Eye (tissue), 1 donor: ENCODE data around the gene HDGF.

Source experiments
- DNase-seq: peaks from one replicate; pipeline ENCODE4 v3.0.0-alpha.2; 2015

Gene HDGF

DNA sequence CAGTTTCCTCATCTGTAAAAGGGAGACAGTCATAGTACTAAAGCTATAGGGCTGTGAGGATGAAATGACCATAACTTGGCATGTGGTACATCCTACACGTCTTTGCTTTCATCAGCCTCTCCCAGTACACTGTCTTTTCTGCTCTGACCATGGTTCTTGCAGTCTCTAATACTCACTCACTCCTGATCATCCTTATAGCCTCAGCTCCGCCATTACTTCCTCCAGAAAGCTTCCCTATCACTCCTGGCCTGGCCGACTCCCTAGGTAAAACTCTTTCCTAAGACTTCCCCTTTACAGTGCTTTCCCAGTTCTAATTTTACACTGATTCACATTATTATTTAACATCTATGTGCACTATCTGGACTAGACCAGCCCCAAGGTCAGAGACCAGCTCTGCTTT lies 5.6 kb downstream of the HDGF start:
- no peak for DNase-seq

DNA sequence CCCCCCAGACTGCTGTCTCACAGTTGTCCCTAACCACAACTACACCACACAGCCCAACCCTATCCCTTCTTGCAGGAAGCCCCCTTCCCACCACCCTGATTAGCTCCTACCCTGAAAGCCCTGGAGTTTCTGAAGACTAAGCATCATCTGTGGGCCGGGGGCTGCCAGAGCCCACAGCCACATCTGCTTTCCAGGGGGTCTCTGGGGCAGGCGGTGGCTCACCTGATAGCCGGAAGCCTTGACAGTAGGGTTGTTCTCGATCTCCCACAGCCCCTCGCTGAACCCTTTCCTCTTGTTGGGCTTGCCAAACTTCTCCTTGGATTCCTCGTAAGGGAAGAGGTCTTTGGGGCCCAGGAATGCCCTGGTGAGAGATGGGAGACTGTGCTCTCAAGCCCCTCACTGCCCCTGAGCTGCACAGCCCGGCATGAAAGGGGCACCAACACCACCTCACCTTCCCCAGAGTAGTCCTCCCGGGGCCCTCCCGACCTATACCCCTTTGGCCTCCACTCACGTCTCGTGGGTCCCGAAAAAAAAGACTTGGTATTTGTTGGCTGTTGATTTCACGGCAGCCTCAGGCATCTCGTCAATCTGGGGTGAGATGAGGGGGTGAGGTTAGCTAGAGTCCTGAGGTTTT lies 6.6 kb downstream of the HDGF start:
- DNase-seq, result no peak

DNA sequence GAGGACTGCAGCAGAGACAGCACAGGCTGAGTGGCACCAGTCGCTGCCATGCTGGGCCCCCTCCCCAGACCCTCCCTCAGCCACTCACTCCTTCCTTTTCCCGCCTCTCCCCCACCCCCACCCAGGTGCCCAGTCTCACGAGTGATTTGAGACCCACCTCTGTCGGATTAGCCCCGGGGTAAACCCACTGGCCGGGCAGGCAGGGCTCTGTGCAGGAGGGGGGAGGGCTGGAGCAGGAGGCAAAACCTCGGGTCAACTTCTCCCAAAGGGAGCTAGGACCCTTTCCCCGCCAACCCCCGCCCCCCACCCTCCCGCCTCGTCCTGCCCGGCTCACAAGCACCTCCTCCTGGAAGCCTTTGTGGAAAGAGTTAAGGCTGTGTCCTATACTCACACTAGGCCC lies 7.1 kb downstream of the HDGF start:
- DNase-seq, result no peak

DNA sequence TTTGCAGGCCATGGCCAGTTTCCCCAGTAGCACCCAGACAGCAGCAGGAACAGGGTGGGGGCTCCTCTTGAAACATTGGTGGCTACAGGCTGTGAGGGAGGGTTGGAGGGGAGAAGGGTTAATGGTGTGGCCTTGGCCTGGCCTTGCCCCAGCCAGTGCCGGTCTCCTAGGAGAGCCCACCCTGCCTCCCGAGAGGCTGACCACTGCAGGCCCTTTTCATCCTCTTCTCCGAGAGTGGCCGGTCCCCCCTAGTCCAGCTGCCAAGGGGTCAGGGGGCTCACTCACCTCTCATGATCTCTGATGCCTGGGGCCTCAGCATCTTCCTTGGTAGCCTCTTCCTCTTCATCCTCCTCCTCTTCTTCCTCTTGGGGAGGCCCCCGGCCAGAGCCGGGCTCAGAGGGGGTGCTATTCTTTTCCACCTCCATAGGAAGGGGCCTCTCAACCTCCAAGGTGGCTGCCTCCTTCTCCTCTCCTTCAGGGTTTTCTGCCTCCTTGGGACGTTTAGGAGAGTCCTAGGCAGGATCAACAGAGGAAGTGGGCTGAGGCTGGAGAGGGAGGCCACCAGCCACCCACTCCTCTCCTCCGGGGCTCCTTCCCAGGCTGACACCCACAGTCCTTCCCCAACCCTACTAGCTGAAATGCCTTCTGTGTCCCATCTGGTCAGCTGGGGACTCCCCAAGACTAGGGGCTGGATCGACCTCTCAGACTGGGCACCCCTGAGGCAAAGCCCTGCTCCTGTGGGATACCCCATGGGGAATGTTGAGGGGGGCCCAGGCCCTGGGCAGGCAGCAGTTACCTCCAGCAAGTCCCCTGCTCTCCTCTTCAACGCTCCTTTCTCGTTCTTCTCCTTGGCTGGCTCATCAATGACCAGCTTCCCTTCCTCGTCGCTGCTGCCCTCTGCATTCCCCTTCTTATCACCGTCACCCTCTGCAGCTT lies 7.8 kb downstream of the HDGF start:
- no peak for DNase-seq

DNA sequence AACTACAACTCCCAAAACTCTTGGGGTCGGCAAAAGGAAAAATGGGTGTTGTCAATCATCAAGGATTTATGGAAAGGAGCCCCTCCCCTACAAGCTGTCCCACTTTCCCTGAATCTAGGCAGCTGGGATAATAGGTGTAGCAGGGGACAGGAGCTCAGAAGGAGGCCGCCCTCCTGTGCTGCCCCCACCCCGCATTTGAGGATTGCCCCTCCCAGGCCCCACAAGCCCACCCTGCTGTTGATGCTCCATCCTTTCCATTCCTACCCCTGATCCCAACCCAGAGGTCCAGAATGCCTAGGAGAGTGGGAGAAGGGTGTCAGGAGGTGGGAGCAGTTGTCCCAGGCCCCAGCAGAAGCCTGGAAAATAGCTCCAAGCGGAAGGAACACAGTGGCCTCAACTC lies 8.7 kb downstream of the HDGF start:
- no peak for DNase-seq

DNA sequence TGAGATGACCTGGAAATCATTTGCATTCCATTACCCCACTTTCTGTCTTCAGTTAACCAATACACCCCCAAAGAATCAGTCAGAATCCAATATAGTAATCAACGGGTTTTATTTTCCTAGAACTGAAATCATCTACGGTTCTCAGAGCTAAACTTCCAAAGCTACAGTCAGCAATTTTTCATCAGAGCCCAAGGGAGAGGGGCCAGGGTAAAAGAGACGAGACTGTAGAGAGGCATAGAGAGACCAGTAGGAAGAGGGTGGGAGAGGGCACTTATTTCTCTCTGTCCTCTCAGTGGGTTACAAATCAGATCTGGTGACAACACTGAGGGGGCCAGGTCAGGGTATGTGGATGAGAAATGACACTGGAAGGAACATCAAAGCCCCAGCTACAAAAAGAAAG lies 9.5 kb downstream of the HDGF start:
- peak; percentile 15 for DNase-seq

DNA sequence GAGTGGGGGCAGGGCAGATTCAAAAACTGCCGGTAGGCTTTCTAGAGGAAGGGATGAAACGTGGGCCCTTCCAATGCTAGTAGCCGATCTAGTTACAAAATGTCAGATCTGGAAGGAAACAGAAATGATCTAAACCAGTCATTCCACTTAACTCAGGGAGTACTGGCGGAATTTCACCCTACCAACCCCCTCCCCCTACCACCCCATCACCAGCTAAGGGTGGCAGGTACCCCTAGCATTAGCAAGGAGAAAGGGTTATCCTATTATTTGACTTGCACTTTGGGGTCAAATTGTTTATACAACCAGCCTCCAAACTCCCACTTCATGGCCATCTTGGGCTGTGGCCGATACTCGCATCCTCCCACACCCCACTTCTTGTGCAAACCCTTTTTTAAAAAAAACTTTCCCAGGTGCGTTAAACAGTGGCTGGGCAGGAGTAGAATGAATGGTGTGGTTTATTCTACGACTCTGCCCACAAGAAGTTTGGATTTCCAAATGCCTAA lies 9.9 kb downstream of the HDGF start:
- no peak for DNase-seq

DNA sequence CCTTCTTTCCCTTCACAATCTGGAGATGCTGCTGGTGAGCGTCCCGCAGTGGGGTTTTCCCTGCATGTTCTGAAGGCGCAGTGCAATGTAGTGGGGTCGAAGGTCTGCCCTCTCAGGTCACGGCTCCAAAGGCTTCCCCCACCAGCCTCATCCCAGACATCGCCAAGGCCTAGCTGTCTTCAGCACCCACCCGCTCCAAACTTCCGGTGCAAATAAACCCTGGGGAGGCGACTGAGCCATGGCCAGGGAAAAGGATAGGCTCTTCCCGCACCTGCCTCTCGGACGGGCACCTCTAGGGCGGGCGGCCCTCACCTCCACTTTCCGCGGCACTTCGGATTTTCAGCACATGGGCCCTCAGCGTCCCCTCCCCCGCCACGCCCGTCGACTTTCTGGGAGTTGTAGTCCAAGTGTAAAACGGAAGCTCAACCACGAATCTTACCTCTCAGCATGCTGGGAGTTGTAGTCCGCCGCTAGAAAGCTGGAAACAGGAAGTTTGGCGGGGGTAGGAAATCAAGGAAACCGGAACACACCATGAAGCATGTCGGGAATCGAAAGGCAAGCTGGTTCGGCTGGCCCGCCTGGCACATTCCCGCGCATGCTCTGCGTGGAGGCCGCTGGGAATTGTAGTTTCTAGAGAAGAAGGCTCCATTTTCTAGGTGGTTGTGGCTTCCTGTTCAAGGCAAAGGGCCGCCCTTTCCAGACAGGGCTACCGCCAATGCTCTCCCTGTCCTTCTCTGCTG lies 10.6 kb downstream of the HDGF start, which contains the start of gene MRPL24:
MRPL24 (minus strand) TSS at position 348 of the 740 bp plus-strand sequence. CDS start 2,384 bp downstream, outside the sequence.
- DNase-seq, result peak; percentile 100

DNA sequence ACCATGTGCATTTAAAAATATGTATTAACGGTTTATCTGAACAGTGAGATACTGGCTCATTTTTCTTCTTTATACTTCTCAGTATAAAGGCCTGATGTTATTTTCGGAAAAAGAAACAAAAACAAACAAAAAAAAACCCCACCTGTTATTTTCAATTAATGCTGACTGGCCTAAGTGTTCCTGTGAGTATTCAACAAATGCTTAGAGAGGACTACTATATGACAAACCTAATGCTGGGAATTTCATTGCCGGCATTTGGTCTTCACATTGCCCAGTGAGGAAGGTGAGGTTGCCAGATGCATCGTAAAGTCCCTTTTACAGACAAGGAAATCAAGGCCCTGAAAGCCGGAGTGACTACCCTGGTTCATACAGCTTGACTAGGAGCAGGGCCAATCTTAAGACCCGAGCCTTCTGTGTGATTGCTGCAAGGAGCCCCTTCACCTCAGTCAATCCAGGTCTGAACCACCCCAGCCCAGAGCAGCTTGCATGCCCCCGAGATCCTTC lies 11.2 kb downstream of the HDGF start:
- DNase-seq, result no peak

DNA sequence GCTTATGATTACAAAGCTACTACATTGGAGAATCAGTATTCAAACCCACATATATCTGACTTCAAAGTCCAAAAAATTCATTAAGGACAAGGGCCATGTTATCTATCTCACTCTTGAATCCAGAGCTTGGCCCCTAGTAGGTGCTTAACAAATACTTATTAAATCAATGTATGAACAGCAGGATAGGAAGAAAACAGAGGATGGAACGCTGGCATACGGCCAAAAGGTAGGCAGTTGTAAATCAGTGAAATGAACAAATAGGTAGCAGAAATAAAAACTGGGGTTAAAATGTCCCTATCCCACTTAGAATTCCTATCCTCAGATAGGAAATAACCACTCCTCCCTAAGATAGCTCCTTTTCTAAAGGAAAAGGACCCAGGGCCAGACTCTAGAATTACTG lies 12.6 kb downstream of the HDGF start:
- DNase-seq, result no peak

DNA sequence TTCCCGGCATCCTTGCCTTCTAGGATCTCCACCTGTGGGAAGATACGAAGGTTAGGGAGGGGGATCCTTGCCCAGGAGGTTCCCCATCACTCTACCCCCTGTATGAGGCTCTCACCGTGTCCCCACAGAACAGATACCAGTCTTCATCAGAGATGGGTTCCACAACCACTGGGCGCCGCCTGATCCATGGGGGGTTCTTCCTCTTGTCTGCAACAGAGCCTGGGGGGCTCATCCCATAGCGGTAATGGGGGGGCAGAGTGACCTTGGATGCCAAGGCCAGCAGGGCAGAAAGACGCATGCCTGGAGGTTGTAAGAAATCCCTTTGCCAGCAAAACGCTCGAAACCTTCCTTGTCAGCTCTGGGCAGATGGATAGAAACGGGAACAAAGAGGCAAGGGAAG lies 13.1 kb downstream of the HDGF start:
- DNase-seq, result no peak

DNA sequence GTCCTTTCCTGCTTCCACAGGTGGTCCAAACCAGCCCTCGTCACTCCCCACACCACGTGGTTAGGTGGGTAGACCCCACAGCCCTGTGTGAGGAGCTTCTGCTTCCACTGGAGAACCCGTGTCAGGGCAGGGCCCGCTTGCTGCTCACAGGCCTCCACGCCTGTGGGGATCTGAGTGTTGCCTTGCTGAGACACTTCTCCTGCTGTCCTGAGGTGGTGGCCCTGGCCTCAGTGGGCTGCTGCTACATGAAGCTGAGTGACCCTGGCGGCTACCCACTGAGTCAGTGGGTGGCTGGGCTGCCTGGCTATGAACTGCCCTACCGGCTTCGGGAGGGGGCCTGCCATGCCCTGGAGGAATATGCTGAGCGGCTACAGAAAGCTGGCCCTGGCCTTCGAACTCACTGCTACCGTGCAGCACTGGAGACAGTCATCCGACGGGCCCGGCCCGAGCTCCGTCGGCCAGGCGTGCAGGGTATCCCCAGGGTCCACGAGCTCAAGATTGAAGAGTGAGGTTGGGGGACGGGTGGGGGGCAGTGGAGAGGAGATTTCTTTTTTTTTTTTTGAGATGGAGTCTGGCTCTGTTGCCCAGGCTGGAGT lies 17.4 kb downstream of the HDGF start:
- no peak for DNase-seq

DNA sequence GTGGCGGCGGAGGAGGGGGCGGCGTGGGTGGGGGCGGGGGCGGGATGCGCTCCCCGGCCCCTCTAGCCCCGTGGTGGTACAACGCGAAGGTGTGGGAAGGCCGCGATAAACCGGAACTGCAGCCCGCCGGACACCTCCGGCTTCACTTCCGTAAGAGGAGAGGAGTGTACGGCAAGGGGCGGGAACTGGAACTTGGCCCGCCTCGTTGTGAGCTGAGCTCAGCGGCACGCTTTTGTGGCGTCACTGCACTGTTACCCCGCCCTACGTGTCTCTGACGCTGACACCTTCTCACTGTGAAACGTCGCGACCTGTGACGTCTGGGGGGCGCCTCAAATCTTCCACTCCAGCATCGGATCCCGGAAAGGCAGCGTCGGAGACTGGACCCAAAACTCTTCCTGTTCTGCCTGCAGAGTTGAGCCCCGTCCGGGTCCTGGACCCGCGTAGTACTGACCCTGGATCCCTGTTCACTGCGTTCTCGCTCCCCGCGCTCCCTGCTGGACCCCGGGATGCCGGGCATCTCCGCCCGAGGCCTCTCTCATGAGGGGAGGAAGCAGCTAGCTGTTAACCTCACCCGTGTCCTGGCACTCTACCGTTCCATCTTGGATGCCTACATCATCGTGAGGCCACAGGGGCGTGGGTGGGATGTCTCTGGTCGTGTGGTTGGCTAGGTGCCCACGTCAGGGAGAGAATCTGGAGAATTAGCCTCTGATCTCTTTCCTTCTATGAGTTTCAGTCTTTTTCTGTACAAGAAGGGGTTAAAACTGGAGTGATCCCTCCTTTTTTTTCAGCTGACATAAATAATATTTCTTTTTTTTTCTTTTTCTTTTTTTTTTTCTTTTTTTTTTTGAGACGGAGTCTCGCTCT lies 22.6 kb downstream of the HDGF start, which contains the start of gene ISG20L2:
ISG20L2 (minus strand) TSS at position 168 of the 864 bp plus-strand sequence. CDS start 1,114 bp downstream, outside the sequence.
- peak; percentile 98 for DNase-seq

DNA sequence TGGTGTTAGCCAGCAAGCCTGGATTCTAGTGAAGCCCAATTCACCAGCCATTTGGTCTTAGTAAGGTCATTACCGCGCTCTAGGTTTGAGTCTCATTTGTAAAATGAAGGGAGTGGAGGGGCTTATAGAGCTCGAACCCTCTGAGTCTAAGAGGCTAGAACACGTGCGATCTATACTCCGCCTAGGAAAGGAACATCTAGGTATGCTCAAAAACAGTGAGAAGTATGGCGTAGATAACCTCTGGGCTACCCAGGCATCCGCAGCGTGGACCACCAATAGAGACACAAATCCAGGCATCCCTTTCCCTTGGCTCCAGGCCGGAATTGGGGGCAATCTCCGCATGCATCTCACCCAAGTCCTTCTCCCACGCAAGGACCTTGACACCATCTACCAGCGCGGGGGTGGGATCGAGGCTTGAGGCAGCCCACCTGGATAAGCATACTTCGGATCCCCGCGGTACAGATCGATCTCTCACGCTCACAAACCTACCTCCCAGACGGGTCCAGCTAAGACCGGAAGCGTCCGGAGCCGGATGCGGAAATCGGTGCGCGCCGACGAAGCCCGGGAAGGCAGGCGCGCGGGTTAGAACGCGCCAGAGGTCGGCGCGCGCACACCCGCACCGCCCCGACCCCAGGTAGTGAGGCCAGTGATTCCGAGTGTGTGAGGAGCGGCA lies 23.4 kb downstream of the HDGF start, which contains the start of gene METTL25B:
METTL25B (plus strand) TSS at position 544 of the 673 bp plus-strand sequence. CDS start 636 bp downstream, outside the sequence.
- DNase-seq, result peak; percentile 90

DNA sequence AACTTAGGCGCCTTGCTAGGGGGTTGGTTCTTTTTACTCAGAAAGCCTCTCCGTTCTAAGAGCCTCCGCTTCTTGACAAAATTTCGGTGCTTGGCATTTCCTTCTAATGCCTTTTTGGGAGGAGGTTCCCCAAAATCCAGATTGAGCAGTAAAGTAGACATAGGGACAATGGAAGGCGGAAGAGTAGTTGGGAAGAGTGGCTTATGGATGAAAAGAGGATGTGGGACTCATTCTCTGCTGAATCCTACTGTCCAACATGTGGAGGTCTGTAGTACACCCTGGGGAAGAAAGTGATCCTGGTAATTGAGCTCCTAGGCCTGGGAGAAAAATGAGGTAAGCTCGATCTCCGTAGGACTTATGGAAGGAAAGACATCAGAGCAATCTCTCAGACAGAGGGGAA lies 24.0 kb downstream of the HDGF start:
- no peak for DNase-seq

DNA sequence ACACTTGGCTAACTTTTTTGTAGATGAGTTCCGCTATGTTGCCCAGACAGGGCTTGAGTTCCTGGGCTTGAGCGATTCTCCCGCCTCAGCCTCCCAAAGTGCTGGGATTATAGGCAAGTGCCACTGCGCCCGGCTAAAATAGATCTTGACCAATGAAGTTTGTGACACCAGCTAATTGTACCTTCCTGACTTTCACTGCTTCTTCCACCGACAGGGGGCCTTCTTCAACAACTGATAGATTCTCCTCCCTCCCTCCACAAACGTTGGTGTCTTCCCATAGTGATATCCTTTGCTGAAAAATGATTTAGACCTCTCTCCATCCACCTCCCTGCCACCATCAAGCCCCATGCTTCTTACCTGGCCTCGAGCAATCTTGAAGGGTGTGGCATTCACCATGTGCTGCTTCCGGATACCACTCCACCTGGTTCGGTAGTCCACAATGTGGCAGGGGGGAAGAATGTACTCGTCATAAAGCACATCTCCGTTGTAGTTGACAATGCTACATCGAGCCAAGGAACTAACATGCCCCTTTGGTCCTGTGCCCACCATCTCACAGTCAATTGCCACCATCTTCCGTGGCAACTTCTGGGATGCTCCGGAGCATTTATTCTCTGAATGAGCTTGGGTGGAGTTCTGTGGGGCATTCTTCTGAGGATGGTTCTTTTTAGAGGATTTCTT lies 24.8 kb downstream of the HDGF start:
- peak; percentile 57 for DNase-seq

DNA sequence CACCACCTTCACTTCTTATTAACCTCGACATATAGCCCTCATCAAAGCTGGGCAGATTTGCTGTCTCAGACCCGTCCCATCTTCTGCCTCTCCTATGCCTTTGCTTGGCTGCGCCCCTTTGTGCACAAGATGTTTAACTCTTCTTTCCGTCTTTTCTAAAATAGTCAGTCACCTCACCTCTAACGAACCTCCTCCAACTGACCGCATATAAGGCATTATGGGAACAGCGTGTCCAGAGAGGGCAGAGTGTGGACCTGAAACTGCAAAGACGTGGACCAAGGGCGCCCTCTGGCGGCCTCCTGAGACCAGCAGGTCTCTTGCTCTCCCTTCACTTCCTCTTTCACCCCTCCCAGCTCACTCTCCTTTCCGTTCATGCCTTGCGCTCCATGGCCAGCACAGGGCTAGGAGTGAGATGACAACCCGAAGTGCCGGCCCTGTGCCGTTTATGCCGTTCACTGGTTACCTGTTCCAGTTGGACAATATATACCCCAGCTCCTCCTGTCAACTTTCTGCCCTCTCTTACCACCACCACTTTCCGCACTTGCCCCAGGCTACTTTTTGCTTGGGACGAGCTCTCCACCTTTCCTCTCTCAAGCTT lies 25.7 kb downstream of the HDGF start:
- DNase-seq, result peak; percentile 95

DNA sequence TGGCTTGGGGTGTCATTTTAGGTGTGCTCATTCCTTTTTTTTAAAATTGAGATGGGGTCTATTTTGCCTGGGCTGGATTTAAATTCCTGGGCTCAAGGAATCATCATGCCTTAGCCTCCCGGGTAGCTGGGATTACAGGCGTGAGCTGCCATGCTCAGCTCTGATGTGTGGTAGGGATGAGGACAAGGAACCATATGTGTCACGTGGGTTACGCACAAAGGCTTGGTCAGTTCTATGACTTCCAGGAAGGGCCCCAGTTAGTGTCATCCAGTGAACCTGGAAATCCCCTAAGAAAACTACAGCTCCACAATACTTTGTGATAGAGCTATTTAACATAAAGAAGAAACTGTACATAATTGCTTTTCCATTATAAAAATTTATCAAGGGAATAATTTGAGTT lies 29.9 kb downstream of the HDGF start:
- no peak for DNase-seq

DNA sequence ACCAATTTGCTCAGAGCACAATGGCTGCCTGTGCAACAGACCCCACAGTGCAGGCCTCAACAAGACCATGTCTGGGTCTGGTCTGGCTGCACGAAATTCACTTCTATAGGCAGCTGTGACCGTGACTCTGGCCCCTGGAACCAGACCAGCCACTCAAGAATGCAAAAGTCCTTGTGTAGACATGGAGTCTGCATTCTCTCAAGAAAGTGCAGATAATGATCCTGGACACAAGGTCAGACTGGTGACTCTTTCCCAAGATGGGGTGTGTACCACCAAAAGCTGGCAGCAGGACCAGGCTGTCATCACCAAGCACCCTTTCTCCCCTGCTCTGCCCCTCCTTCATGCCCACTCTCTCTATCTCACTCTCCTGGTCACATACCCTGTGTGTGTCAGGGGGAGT lies 30.3 kb downstream of the HDGF start:
- DNase-seq, result no peak

DNA sequence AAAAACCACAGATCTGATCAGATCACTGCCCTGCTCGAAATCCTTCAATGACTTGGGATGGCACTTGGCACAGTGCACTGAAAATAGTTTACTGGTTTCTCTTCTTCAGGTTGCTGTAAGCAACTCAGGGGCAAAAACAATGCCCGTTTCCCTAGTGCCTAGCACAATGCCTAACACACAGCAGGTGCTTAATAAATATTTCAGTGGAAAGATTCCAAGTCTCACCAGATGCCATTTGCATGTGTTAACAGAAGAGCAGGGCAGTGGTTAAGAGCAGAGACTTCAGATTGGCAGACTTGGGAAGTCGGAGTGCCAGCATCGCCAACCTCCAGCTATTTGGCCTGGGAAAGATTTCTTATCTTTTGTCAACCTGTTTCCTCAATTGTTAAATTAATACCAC lies 34.1 kb downstream of the HDGF start:
- peak; percentile 52 for DNase-seq
